HL-60/S4 (cell line): ENCODE results near the gene TK2.

Experiments used
- in situ Hi-C: fragments of 300-500 bp; cut with MboI; formaldehyde crosslinking; loops from 2 replicates; pipeline ENCODE4 v1.14.3; 2022; ENCODE audit warnings: low sequenced_read_pairs

Gene TK2

GRCh38 chr16:66548068-66548467 is 1.9 kb downstream of the TK2 start:
- in situ Hi-C loops: no loop called here

DNA sequence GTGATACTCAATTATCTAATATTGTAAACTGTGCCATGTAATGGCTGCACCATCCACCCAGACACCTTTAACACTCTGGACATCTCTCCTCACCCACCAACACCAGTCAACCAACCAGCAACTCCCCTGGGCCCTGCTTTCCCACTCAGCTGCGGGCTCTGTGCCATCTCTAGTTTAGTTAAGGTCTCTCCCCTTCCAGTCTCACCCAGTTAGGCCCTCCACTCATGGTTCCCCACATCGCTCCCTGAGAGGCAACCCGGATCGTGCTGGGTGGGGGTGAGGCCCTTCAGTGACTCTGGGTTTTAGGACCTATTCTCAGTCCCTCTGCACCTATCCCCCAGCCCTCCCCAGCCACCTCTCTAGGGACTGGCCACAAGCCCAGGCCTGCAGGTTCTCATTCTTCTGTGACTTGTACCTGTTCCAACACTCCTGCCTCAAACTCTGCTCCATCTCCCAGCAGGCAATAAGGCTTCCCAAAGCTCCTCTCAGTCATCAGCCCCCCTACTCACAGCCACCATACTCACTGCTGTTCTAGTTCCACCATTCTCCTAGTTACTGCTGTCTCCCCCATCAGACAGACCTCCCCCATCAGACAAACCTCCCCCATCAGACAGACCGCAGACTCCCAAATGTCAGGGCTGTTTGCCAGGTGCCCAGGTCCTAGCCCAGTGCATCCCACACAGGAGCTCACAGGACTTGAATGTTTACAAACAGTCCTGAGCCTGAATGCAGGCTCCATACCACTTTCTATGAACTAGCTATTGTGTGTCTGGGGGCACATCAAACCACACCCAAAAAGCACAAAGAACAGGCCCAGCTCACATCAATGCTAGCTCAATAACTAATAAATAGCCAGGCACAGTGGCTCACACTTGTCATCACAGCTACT is 2.6 kb downstream of the TK2 start:
- in situ Hi-C loops: no loop called here

DNA sequence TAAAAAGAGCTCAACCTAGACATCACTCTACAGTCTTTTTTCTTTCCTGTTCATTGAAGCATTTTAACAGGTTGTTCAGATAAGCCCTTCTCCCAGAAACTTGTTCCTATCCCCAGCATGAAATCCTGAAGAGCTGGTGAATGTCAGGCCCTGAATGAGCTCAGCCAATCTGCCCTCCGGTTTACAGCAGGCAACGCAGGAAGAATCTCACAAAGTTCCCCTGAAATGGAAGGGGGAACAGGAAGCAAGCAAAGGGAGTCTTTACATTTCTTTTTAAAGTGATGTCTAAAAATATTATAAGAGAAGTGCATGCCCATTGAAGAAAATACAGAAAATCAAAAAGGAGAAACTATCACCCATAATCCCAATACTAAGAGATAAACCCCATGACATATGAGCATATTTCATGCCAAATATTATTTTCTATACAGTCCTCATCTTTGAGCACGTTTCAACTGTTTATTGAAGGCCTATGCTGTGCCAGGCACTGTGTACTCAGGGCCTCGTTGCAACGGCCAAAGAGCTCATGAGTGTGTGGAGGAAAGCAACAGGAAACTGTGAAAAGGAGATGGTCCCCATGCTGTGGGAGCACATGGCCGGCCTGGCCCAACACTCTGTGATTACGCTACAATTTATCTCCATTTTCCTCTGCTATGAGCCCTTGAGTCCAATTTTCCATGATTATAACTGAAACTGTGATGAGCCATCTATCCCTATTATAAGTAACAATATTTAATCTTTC is 5.7 kb downstream of the TK2 start:
- in situ Hi-C loops: no loop called here

- in situ Hi-C loops: no loop called here
These were observed 6.4 kb downstream of the TK2 start for GRCh38 chr16:66543541-66543940.

DNA sequence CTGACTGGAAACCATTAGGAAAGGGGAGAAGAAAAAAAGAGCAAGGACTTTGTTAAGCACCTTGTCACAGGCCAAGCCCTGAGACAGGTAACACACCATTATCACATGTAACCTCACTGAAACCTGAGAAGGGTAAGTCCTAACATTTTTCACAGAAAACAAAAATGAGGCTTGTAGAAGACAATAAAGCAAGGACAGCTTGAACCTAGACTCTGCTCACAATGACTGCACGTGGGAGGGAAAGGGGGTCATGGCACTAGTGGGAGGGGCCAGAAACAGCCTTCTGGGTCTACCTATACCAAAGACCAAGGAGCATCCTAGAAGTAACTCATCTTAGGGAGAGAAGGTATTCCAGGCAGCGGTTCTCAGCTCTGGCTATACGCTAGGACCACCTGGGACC is 7.5 kb downstream of the TK2 start:
- in situ Hi-C loops: no loop called here

DNA sequence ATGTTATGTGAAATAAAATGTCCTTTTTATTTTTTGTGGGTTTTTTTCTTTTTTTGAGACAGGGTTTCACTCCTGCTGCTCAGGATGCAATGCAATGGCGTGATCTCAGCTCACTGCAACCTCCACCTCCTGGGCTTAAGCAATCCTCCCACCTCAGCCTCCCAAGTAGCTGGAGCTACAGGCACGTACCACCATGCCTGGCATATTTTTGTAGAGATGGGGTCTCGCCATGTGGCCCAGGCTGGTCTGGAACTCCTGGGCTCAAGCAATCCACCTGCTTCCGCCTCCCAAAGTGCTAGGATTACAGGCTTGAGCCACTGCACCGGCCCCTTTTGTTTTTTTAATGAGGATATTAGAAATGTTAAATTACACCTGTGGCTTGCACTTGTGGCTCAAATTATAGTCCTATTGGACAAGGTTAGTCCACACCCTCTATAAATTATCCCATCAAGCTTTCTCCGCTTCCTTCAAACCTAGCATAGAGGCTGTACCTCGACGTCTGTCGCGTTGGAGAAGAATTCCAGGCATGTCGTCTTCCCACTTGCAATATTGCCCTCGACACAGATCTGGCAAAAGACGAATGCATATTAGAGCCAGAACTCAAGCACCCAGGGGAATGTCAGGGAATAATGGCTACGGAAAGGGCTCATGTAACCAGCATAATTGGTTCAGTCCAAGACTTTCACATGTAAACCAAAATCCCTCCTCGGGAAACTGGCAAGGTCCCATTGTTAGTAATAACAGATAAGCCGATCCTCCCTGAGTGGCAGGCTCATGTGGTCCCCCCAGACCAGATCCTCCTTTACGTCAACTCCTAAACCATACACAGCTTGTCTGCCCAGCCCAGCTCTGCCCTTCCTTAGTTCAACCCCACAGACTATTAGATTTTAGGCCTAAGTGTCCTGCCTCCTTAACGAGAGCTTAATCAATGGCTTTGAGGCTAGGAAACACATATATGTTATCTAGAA is 8.2 kb downstream of the TK2 start:
- in situ Hi-C loops: no loop called here

- in situ Hi-C loops: no loop called here
These were observed 10.1 kb downstream of the TK2 start for GRCh38 chr16:66539623-66540469.

GRCh38 chr16:66538910-66539309 is 11.0 kb downstream of the TK2 start:
- in situ Hi-C loops: no loop called here

GRCh38 chr16:66537236-66537635 is 12.7 kb downstream of the TK2 start:
- in situ Hi-C loops: no loop called here

GRCh38 chr16:66536525-66536924 is 13.4 kb downstream of the TK2 start:
- in situ Hi-C loops: no loop called here

DNA sequence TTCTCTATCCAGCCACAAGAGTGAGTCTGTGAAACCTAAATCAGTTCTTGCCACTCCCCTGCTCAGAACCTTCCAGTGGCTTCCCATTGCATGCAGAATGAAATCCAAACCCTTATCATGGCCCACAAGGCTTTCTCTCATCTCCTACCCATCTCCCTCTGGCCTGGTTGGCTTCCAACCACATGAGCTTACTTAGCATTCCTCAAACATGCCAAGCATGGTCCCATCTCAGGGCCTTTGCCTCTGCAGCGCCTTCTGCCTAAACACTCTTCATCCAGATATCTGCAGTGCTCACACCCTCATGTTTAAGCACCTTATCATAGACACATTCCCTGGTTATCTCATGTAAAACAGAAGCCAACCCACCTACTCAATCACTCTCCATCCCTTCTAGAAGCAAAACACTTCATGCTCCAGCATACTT is 15.5 kb downstream of the TK2 start:
- in situ Hi-C loops: no loop called here

DNA sequence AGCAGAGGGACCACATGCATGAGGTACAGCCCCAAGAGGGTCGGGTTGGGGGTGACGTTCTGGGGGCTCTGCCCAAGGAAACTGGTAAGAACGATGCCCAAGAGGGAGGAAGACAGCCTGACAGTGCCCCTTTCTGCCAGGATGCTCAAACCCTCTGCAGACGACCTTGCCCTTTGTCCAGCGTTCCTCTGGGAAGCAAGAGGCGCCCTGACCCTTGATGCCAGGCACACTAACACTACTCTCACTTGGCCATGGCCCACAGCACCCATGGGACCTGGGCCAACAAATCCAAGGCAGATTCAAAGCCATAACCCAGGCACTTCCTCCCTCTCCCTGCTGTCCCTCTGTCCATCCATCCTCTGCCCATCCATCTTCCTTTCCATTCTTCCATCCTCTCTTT is 20.4 kb downstream of the TK2 start:
- in situ Hi-C loops: no loop called here

- in situ Hi-C loops: no loop called here
These were observed 21.6 kb downstream of the TK2 start for GRCh38 chr16:66528294-66528693.

- in situ Hi-C loops: no loop called here
These were observed 24.3 kb downstream of the TK2 start for GRCh38 chr16:66525396-66526180.

GRCh38 chr16:66524601-66525164 is 25.2 kb downstream of the TK2 start:
- in situ Hi-C loops: no loop called here

GRCh38 chr16:66523861-66524354 is 26.0 kb downstream of the TK2 start:
- in situ Hi-C loops: no loop called here

GRCh38 chr16:66522816-66523590 is 26.9 kb downstream of the TK2 start:
- in situ Hi-C loops: no loop called here
